HG02798 (cell line): ENCODE measurements around the gene AMPD1.

Experiments
- ATAC-seq: cut with Tn5 transposase; IDR thresholded peaks from one replicate; pipeline ENCODE4 v1.9.1; 2021; ENCODE audit warnings: mild to moderate bottlenecking; ENCODE audit not compliant: unreplicated experiment, poor library complexity

Gene AMPD1

DNA sequence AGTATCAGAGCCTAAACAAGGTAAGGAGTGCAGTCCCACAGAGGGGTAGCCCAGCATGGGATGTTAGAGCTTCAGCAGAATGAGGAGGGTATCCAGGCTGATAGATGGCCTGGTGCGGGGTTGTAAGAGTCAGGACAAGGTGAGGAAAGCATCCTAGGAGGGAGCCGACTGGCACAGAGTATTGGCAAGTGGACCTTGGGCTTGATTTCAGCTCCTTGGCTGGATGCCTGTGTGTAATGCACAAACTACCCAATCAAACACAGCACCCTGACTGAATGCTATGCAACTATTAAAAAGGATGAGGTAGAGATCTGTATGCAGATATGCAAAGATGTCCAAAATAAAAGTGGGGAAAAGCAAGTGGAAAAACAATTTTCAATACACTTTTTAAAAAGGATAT, 43.5 kb downstream of the AMPD1 start:
- no peak for ATAC-seq

DNA sequence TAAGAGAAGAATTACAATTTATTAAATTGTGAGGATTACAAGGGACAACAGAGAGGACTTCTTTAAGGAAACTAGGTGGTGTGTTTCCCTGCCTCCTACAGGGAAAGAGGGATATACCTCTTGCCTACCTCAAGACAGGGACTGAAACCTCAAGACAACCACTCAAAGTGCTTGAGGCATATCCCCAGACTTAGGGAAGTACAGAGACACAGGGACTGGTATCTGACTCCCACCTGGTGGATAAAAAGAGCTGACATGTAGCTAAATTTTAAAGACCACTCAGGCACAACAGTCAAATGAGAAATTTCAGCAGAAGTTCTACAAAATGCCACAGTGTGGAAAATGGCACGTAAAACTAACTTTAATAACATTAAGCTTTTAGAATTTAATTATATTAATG, 46.8 kb downstream of the AMPD1 start:
- no peak for ATAC-seq

DNA sequence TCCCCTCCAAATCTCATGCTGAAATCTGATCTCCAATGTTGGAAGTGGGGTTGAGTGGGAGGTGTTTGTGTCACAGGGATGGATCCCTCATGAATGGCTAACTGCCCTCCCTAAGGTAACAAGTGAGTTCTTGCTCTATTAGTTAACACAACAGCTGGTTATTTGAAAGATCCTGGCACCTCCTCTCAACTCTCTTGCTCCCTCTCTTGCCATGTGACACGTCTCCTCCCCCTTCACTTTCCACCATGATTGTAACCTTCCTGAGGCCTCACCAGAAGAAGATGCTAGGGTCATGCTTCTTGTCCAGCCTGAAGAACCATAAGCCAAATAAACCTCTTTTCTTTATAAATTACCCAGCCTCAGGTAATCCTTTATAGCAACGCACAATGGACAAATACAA, 54.0 kb downstream of the AMPD1 start:
- ATAC-seq, result no peak

DNA sequence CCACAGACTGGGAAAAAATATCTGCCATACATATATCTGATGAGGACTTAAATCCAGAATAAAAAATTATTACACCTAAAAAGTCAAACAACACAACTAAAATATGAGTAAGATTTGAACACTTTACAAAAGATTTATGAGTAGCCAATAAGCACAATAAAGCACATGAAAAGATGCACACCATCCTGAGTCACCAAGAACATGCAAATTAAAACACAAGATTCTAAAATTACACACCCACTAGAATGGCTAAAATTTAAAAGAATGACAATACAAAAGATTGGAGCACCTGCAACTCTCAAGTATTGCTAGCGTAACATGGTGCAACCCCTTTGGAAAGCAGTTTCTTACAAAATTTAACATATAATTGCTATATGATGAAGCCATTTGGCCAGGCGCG, 56.4 kb downstream of the AMPD1 start:
- ATAC-seq, result no peak

DNA sequence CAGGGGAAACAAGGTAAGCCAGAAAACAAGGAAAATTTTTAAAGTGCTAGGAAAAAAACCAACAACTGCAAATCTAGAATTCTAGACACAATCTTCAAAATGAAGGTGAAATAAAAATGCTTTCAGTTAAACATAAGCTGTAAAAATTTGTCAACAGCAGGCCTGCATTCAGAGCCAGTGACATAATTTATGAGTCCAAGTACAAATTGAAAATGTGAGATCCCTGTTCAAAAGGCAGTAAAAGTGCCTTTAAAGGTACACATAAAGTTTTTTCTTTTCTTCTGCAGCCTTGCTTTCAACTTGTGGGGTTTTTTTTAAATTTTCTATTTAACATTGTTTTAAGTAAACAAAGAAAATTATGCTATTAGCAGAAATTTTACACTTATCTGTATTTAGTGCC, 62.9 kb downstream of the AMPD1 start:
- no peak for ATAC-seq

DNA sequence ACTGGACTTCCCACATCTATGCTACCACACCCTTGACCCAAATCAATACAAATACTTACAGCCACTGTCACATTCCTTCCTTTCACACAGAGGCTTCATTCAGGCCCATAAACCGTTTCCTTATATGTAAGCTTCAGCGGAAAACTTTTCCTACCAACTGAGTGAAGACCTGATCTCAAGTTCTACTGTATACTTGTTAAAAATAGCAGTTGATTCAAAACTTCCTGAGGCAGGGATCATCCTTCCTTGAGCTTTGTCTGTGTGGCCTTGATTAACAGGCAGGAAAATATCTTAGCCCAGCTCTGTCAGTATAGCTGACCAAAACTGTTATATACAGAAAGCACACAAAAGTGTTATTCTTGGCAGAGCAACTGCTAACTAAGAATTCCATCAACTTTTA, 68.2 kb downstream of the AMPD1 start:
- ATAC-seq, result no peak

DNA sequence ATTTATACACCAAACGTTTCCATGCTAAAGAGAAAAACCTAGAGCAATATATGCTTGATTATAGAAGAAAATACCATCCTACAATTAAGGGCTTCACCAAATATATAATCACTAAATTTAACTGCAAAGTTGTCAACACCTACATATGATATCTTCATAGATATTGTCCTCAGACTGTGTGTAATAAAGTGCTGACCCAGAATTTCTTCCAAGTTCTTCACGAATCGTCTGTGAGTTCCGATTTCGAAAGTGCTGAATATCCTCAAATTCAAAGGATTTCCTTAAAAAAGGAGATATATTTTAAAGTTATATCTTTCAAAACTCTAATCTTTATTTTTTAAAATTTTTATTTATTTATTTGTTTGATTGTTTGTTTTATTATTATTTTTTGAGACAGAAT, 72.0 kb downstream of the AMPD1 start:
- no peak for ATAC-seq
